Medulla oblongata (tissue), 1 donor: ENCODE measurements around the gene TFCP2L1.
"Not testable (repeated sequence)": the region's sequence is repeated elsewhere in the genome, so short reads cannot be mapped to it uniquely, and the experiment has no call there.

Experiments used
- DNase-seq: peaks from one replicate; pipeline ENCODE4 v3.0.0-alpha.2; 2015; ENCODE audit errors: extremely low spot score

The TFCP2L1 gene, protein sequence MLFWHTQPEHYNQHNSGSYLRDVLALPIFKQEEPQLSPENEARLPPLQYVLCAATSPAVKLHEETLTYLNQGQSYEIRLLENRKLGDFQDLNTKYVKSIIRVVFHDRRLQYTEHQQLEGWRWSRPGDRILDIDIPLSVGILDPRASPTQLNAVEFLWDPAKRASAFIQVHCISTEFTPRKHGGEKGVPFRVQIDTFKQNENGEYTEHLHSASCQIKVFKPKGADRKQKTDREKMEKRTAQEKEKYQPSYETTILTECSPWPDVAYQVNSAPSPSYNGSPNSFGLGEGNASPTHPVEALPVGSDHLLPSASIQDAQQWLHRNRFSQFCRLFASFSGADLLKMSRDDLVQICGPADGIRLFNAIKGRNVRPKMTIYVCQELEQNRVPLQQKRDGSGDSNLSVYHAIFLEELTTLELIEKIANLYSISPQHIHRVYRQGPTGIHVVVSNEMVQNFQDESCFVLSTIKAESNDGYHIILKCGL

DNA sequence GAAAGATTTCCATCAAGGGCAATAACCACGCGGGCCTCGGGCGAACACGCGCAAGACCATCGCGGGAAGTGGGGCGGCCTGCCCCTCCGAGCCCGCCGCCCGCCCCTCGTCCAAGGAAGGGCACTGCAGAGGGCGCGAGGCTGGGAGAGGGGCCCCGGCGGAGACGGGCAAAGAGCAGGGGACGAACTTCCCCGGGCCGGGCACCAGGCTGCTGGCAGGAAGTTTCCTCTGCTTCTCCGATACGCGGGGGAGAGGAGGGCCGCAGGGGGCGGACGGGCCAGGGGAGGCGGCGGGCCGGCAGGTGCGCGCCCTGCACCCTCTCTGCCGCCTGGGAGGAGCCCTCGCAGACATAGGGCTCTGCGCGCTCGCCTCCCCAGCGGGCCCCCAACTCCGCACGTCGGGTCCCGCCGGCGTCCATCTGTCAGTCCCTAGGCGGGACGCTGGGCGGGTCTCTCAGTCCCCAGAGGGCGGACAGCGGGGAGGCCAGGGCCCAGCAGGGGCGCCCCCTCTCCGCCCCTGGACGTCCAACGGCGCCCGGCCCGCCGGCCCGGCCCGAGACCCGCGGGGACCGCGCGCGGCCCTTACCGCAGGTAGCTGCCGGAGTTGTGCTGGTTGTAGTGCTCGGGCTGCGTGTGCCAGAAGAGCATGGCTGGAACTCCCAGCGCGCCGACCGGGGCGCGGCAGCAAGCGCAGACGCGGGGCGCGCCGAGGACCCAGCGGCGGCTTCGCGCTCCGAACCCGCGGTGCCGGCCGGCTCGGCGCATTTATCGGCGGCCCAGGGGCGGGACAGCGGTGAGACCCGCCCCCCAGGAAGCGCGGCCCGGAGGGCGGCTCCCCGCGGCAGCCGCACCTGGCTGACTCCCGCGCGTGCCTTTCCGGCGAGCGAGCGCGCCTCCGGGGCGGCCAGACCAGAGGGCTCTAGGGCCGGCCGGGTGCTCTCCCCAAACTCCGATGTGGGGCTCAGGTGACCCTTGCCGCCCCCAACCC lies at the start of gene TFCP2L1:
TSS of gene TFCP2L1 (minus strand) at position 740 of the 987 bp plus-strand sequence. CDS start at position 647, 93 bp downstream.
- no peak for DNase-seq

DNA sequence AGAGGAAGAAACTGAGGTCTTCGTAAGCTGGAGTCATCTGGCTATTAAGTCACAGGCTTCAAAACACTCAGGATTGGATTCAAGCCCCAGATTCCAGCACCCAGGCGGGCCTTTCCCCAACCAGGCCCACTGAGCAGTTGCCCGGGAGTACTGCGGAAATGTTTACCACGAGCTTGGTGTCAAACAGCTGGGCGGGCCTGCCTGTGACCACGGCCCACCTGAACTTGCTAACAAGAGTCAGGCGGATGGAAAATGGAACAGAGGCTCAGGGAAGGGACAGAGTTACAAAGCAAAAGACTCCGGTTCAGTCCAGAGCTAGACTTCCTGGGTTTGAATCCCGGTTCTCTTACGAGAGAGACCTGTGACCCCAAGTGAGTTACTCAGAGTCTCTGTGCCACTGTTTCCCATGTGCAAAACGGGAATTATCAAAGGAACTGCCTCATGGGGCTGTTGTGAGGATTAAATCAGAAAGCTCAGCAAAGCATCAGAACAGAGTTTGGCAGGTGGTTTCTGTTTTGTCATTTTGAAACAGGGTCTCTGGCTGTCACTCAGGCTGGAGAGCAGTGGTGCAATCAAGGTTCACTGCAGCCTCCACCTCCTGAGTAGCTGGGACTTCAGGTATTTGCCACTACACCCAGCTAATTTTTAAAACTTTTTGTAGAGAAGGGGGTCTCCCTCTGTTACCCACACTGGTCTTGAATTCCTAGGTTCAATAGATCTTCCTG lies 49.0 kb upstream of the TFCP2L1 start:
- DNase-seq = no peak

DNA sequence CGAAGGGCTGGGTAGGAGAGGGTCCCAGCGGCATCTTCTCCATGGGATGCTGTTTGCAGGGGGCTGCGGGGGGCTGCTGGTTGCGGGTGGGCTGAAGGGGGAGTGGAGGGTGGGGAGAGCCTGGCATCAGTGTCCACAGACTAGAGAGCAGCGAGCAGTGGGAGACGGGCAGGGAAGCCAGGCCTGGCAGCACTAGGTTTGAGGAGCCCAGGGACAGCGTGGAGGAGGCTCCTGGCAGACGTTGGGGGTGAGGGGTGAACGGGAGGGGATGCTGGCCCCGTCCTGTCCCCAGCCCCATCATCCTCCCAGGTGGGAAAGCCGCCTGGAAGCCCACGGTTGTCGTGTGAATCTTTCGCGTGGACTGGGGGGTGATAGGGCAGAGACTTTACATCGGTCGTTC lies 48.2 kb upstream of the TFCP2L1 start:
- DNase-seq = no peak

DNA sequence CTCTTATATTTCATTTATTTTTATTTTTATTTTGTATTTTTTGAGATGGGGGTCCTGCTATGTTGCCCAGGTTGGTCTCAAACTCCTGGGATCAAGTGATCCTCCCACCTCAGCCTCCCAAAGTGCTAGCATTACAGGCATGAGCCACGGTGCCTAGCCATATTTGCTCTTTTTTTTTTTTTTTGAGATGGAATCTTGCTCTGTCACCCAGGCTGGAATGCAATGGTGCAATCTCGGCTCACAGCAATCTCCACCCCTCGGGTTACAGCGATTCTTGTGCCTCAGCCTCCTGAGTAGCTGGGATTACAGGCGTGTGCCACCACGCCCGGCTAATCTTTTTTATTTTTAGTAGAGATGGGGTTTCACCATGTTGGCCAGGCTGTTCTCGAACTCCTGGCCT lies 46.3 kb upstream of the TFCP2L1 start:
- not testable (repeated sequence) for DNase-seq

DNA sequence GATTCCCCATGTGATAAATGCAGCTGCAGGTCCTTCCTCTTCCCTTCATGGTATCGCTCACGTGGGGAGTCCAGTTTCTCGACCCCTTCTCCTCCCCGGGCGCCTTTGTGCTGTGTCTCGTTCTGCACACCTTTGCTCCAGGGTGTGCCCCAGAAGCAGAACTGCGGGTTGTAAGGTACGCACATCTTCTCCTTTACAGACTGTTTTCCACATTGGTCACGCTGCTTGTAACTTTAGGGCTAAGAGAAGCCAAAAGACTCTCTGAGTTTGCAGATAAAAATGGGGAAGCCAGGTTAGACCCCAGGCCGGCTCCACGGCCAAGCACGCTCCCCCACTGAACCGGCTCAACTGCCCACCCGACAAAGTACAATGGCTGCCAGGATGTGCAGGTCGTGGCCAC lies 45.9 kb upstream of the TFCP2L1 start:
- DNase-seq = no peak

DNA sequence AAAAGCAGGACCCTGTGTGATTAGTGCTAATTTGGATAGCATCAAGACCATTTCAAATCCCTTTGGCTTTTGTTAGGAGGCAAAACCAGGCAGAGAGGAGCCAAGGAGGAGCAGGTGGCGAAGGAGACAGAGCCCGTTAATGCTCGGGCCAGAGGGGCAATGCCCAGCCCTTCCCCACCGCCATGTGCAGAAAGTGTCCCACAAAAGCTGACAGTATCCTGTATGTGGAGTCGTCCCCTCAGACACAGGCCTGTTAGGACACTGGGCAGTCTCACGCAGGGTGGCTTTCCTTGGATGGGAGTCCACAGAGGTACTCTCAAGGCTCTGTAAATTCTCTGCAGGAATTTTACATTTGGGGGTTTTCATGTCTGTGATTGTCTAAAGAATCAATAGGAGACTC lies 44.8 kb upstream of the TFCP2L1 start:
- DNase-seq = no peak

DNA sequence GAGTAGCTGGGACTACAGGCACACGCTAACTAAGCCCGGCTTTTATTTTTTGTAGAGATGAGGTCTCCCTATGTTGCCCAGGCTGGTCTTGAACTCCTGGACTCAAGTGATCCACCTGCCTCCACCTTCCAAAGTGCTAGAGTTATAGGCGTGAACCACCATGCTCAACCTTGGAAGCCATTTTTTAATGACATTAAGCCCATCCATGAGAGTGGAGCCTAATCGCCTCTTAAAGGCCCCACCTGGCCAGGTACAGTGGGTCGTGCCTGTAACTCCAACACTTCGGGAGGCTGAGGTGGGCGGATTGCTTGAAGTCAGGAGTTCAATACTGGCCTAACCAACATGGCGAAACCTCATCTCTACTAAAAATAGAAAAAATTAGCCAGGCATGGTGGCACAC lies 41.6 kb upstream of the TFCP2L1 start:
- no peak for DNase-seq

DNA sequence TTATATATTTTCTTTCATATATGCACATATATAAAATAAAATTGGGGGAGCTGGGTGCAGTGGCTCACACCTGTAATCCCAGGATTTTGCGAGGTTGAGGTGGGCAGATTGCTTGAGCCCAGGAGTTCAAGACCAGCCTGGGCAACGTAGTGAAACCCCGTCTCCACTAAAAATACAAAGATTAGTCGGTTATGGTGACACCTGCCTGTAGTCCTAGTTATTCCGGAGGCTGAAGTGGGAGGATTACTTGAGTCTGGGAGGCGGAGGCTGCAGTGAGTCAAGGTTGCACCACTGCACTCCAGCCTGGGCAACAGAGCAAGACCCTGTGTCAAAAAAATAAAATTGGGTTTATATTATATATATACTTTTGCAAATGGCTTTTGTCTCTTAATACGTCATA lies 39.6 kb upstream of the TFCP2L1 start:
- DNase-seq = no peak

DNA sequence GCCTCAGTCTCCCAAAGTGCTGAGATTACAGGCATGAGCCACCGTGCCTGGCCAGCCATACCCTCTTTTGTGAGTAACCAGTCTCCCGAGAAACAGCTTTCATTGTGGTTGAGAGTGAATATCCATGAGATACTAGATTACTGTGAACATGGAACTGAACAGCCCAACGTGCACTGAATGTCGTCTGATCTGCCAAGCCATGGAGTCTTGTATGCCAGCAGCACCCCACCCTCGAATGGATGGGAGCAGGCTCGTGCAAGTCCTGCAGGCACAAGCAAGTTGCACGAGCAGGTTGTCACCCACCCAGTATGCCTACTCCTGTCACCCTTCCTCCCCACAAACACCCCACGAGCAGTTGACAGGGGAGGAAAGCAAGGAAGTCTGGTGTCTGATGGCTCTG lies 36.5 kb upstream of the TFCP2L1 start:
- DNase-seq = no peak

DNA sequence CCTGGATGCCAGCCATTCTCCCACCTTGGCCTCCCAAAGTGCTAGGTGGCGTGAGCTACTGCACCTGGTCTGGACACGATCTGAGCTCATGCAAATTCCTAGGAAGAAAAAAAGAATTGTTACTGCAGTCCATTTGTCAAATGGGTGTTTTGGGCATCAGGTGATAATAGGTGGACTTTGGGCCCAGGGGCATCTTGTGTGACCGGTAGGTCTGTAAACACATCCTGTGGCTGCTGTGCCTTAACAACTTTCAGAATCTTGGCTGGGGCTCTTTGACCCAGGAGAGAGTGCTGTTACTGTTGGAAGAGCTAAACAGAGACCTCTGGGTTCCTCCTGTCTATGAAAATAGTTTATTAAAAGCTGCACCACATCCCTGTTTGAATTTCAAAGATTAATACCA lies 34.9 kb upstream of the TFCP2L1 start:
- DNase-seq = no peak

DNA sequence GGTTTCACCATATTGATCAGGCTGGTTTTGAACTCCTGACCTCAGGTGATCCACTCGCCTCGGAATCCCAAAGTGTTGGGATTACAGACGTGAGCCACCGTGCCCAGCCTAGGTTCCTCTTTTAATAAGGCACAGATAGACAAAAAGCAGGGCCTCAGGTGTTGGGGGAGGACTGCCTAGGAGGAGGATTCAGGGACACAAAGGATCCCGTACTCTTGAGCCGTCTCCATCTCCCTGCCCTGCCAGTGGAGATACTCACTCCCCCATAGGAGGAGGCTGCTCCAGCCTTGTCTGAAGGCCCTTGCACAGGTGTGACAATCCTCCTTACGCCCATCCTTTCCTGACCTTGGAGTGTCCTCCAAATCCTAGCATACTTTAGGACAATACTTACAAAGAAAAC lies 32.0 kb upstream of the TFCP2L1 start:
- DNase-seq = no peak

DNA sequence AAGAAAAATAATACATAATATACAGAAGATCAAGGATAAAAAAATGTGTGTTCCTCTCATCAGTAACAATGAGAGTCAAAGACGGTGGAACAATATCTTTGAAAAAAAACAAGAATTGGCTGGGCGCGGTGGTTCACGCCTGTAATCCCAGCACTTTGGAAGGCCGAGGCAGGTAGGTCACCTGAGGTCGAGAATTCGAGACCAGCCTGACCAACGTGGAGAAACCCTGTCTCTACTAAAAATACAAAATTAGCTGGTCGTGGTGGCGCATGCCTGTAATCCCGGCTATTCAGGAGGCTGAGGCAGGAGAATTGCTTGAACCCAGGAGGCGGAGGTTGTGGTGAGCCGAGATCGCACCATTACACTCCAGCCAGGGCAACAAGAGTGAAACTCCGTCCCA lies 28.7 kb upstream of the TFCP2L1 start:
- DNase-seq = not testable (repeated sequence)

DNA sequence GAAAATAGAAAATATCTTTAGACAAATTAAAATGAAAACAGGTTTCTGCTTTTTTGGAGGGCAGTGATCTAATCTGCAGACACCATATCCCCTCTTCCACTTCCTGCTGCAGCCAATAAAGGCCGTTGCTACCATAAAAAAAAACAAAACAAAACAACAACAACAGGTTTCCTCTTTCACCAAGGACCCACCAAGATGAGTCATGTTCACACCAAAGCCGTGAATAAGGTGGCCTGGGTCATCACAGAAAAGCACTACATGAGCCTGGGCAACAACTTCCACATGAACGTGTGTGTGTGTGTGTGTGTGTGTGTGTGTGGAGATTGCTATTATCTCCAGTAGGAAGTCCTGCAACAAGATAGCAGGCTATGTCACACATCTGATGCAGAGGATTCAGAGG lies 24.8 kb upstream of the TFCP2L1 start:
- no peak for DNase-seq

DNA sequence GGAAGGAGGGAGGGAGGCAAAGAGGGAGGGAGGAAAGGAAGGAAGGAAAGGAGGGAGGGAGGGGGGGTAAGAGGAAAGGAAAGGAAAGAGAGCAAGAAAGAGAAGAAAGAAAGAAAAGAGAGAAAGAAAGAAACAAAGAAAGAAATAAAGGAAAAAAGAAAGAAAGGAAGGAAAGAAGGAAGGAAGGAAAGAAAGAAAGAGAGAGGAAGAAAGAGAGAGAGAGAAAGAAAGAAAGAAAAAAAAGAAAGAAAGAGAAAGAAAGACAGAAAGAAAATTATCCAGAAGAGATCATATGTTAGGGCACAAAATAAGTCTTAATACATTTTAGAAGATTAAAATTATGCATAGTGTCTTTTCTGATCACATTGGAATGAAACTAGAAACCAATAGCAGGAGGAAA lies 24.3 kb upstream of the TFCP2L1 start:
- DNase-seq = no peak

DNA sequence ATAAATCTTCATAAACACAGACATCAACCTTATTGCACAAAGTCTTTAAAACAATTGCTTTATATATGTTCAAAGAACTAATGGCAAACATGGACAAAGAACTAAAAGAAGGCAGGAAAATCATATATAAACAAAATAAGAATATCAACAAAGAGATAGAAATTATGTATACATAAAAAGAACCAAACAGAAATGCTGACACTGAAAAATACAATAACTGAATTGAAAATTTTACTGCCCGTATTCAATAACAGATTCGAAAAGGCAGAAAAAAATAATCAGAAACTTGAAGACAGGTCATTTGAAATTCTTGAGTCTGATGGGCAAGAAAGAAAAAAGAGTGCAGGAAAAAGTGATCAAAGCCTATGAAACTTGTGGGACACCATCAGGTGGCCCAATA lies 22.0 kb upstream of the TFCP2L1 start:
- DNase-seq = no peak

DNA sequence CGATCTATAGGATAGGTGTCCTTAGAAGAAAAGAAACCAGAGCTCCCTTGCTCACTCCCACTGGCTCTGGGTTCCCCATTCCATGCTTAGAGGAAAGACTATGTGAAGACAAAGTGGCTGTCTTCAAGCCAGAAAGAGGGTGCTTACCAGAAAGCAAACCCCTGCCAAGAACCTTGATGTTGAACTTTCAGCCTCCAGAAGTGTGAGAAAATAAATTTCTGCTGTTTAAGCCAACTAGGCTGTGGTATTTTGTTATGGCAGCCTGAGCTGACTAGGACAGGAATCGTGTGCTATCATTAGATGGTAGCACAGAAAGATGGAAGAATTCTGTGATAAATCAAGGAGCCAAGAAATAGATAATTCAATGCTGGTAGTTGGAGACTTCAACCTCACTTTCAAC lies 19.9 kb upstream of the TFCP2L1 start:
- DNase-seq = no peak

DNA sequence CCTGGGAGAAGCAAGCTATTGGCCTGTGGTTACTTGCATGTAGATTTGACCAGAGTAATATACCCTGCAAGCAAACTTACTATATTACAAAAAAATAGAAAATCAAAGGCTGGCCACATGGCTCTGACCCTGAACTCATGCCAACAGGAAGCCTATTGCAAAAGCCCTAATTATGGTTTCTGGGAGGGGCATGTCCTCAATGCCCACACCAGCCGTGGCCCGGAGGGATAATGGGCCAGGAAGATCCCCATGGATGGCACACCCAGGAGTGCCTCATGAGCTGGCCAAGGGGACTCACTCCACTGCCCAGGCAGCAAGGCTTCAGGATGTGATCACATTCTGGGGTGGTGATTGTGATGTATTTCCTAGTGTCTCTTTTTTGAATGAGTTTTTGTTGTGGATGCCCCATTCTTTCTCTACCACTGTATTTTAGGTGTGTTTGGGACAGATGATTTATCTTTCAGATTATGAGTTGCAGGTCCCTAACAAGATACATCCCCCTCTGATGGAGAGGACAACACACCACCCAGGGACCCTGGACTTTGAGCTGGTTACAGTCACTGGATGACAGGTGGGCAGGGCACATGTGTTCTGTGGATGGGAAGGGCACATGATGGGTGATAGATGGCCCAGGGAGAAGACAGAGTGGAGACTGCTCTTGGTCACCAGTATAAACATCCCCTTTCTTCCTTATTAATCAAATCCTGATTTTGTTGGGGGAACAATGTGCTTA lies 18.7 kb upstream of the TFCP2L1 start:
- no peak for DNase-seq

DNA sequence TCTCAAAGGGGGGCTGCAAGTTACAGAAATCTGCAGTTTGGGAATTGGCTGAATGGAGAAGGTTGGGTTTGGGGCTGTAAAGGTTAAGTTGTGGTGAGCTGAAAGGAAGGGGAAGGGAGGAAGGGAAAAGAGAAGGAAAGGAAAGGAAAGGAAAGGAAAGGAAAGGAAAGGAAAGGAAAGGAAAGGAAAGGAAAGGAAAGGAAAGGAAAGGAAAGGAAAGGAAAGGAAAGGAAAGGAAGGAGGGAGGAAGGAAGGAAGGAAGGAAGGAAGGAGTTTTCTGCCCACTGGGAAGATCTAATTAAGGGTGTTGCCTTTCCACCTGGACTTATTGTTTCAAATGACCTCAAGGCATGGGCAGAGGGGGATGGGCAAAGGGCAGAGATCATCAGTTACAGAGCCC lies 16.2 kb upstream of the TFCP2L1 start:
- DNase-seq = not testable (repeated sequence)

DNA sequence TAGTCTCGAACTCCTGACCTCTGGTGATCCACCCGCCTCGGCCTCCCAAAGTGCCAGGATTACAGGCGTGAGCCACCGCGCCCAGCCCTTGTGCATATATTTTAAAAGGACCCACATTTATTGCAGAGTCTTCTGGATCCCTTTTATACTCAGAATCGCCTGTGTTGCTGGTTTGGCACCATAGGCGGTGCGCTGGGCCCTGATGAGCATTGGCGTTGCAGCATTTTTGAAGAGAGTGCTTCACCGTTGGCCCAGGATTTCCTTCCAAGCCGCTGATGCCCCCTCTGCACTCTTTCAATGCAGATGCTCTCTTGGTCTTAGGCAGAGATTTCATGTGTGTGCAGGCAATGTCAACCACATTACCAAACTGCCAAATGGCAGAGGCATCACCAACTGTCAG lies 13.5 kb upstream of the TFCP2L1 start:
- no peak for DNase-seq

DNA sequence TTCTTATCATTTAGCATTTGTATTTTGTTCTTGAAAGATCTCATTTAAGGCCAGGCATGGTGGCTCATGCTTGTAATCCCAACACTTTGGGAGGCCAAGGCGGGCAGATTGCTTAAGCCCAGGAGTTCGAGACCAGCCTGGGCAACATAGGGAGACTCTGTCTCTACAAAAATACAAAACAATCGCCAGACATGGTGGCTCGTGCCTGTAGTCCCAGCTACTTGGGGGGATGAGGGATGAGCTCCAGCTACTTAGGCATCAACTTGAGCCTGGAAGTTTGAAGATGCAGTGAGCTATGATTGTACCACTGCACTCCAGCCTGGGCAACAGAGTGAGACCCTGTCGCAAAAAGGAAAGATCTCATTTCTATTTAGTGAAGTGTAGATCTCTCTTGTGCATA lies 12.9 kb upstream of the TFCP2L1 start:
- DNase-seq = not testable (repeated sequence)

DNA sequence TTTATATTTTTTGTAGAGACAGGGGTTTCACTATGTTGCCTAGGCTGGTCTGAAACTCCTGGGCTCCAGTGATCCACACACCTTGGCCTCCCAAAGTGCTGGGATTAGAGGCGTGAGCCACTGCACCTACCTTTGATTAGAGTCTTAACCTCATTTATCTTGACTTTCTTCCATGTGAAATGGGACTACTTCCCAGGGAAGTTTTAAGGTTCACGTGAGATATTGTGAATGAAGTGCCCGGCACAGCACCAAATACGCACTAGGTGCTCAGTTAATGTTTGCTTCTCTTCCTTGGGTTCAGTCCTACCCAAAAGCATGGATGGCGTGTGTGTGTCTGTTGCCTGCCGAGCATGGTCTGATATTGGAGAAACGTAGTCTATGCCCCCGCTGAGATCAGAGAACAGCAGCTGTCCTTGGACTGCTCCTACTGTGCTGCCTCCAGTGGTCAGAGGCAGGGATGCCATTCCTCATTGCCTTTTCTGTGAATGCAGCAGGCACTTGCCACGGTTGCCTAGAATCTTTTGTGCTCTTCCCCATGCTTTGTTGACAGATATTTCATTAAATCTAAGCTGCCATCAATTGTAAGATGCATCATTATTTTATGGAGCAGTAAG lies 12.3 kb upstream of the TFCP2L1 start:
- peak; percentile 43 for DNase-seq
